ENCODE measurements around the gene MAMDC2. TPM values are rescaled to one million over a fixed set of nuclear protein-coding genes. Genes with fewer than 3 reads are reported as not detected.

The MAMDC2 gene
- total RNA-seq, 1 donor from 2014 or later: 0.21 TPM

GRCh38 chr9:70250221-70250620 lies 206.6 kb downstream of the MAMDC2 start:
- Mint-ChIP-seq H3K9me3 (peaks cover 5% of the 10 kb centered on the region), H3K27me3 (ENCODE audit: low read depth) (no peaks in the 10 kb centered on the region), H3K4me1 (peaks cover 15% of the 10 kb centered on the region), H3K27ac (ENCODE audit: unreplicated experiment) (no peak overlapping the region), H3K36me3 (ENCODE audit: low read depth) (no peaks in the 10 kb centered on the region), H3K4me3 (no peak overlapping the region)
- no peak for TF ChIP-seq CTCF (conservative IDR thresholded peaks at IDR 0.05)
- no peak for DNase-seq (ENCODE audit: low read depth, low spot score)

- no peak for TF ChIP-seq CTCF (conservative IDR thresholded peaks at IDR 0.05)
- Mint-ChIP-seq H3K9me3 (no peaks in the 10 kb centered on the region), H3K27ac (ENCODE audit: unreplicated experiment) (no peak overlapping the region), H3K4me3 (peak overlapping the region; percentile 13), H3K36me3 (ENCODE audit: low read depth) (peaks cover 2% of the 10 kb centered on the region), H3K27me3 (ENCODE audit: low read depth) (no peaks in the 10 kb centered on the region), H3K4me1 (peaks cover 54% of the 10 kb centered on the region)
- DNase-seq (ENCODE audit: low read depth, low spot score): no peak
Measured at GRCh38 chr9:70255486-70255885, 211.8 kb downstream of the MAMDC2 start.

- TF ChIP-seq CTCF (conservative IDR thresholded peaks at IDR 0.05): no peak
- Mint-ChIP-seq H3K9me3 (no peaks in the 10 kb centered on the region), H3K4me1 (peaks cover 60% of the 10 kb centered on the region), H3K4me3 (peak overlapping the region; percentile 13), H3K27me3 (ENCODE audit: low read depth) (no peaks in the 10 kb centered on the region), H3K27ac (ENCODE audit: unreplicated experiment) (no peak overlapping the region), H3K36me3 (ENCODE audit: low read depth) (peaks cover 8% of the 10 kb centered on the region)
- no peak for DNase-seq (ENCODE audit: low read depth, low spot score)
Measured at GRCh38 chr9:70256123-70256551, 212.5 kb downstream of the MAMDC2 start.

- no peak for DNase-seq (ENCODE audit: low read depth, low spot score)
- no peaks in the 10 kb centered on the region for H3K9me3 Mint-ChIP-seq
- H3K36me3 Mint-ChIP-seq (ENCODE audit: low read depth): peaks cover 22% of the 10 kb centered on the region
- no peak overlapping the region for H3K27ac Mint-ChIP-seq (ENCODE audit: unreplicated experiment)
- peaks cover 73% of the 10 kb centered on the region for H3K4me1 Mint-ChIP-seq
- H3K27me3 Mint-ChIP-seq (ENCODE audit: low read depth): no peaks in the 10 kb centered on the region
- peak overlapping the region; percentile 92 for H3K4me3 Mint-ChIP-seq
- TF ChIP-seq CTCF (conservative IDR thresholded peaks at IDR 0.05): no peak
Measured at GRCh38 chr9:70257502-70257901, 213.9 kb downstream of the MAMDC2 start.

GRCh38 chr9:70257991-70258691 lies 214.5 kb downstream of the MAMDC2 start:
- no peak for TF ChIP-seq CTCF (conservative IDR thresholded peaks at IDR 0.05)
- Mint-ChIP-seq H3K9me3 (no peaks in the 10 kb centered on the region), H3K36me3 (ENCODE audit: low read depth) (peaks cover 23% of the 10 kb centered on the region), H3K4me1 (peaks cover 75% of the 10 kb centered on the region), H3K27me3 (ENCODE audit: low read depth) (no peaks in the 10 kb centered on the region), H3K27ac (ENCODE audit: unreplicated experiment) (peak overlapping the region; percentile 32), H3K4me3 (peak overlapping the region; percentile 92)
- peak; percentile 10 for DNase-seq (ENCODE audit: low read depth, low spot score)

Data from neural crest cell (in vitro differentiated cells).